A549 (cell line): ENCODE data around the gene CAMTA1.

Source experiments
- JUN ChIP-seq, 2 experiments: fragments of >200 bp; sonication (Bioruptor Twin); formaldehyde crosslinking; IDR thresholded peaks; 2 replicates in 1 of 2; 3 replicates in 1 of 2; pipeline ENCODE4 v1.6.1; 2016 to 2017
- JUNB ChIP-seq: fragments of >200 bp; sonication (Bioruptor Twin); formaldehyde crosslinking; IDR thresholded peaks from 2 replicates; pipeline ENCODE4 v1.6.1; 2016
- MAFK ChIP-seq: fragments of 450-650 bp; IDR thresholded peaks from 2 replicates; pipeline ENCODE4 v1.6.1; 2014; ENCODE audit not compliant: partially characterized antibody
- POLR2A ChIP-seq: IDR thresholded peaks from 2 replicates; pipeline ENCODE4 v1.6.1; 2012; ENCODE audit warnings: mild to moderate bottlenecking, low read length
- REST ChIP-seq: fragments of 200-600 bp; sonication (generic); IDR thresholded peaks from 2 replicates; pipeline ENCODE4 v1.6.1; 2016; ENCODE audit warnings: antibody characterized with exemption, mild to moderate bottlenecking, moderate library complexity
- SMC3 ChIP-seq: fragments of >200 bp; sonication (Bioruptor Twin); formaldehyde crosslinking; IDR thresholded peaks from 3 replicates; pipeline ENCODE4 v1.6.1; 2018; ENCODE audit warnings: inconsistent platforms

- TF ChIP-seq JUN (IDR thresholded peaks at IDR 0.05) = no peak
- no peak for TF ChIP-seq MAFK
- TF ChIP-seq SMC3 = no peak
- no peak for TF ChIP-seq REST
- TF ChIP-seq JUNB = no peak
- TF ChIP-seq POLR2A = no peak
These were observed 200.5 kb downstream of the CAMTA1 start for GRCh38 chr1:6985549-6986276.
